ENCODE data around the gene PUSL1.

PUSL1 gene

DNA sequence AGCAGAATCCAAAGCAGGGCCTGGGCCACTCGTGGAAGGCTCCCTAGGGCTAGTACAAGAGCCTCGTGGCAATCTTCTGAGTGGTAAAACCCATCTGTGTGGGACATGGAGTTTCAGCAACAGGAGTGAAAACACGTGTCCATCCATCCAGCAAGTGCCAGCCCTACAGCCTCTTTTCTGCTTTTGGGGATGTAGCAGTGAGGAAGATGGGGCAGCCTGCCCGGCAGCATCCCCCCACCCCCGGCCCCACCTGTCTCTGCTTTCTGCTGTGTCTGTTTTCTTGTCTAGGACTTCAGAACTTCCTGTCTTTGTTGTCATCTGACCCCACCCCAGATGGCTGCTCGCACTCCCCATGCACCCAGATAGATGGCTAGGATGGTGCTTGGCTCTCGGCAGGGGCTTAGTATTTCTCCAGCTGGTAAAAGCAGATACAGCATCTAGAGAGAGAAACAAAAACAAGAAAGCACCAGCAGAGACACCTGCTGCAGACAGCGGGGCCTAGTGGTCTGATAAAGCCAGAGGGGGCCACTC is 17.7 kb downstream of the PUSL1 start:
- DNase-seq = no peak

DNA sequence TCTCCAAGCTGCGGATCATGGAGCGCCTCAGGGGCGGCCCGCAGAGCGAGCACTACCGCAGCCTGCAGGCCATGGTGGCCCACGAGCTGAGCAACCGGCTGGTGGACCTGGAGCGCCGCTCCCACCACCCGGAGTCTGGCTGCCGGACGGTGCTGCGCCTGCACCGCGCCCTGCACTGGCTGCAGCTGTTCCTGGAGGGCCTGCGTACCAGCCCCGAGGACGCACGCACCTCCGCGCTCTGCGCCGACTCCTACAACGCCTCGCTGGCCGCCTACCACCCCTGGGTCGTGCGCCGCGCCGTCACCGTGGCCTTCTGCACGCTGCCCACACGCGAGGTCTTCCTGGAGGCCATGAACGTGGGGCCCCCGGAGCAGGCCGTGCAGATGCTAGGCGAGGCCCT is 18.9 kb downstream of the PUSL1 start:
- DNase-seq = no peak

DNA sequence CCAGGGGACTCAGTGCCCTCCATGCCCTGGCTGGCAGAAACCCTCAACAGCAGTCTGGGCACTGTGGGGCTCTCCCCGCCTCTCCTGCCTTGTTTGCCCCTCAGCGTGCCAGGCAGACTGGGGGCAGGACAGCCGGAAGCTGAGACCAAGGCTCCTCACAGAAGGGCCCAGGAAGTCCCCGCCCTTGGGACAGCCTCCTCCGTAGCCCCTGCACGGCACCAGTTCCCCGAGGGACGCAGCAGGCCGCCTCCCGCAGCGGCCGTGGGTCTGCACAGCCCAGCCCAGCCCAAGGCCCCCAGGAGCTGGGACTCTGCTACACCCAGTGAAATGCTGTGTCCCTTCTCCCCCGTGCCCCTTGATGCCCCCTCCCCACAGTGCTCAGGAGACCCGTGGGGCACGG is 19.9 kb downstream of the PUSL1 start:
- DNase-seq = no peak

DNA sequence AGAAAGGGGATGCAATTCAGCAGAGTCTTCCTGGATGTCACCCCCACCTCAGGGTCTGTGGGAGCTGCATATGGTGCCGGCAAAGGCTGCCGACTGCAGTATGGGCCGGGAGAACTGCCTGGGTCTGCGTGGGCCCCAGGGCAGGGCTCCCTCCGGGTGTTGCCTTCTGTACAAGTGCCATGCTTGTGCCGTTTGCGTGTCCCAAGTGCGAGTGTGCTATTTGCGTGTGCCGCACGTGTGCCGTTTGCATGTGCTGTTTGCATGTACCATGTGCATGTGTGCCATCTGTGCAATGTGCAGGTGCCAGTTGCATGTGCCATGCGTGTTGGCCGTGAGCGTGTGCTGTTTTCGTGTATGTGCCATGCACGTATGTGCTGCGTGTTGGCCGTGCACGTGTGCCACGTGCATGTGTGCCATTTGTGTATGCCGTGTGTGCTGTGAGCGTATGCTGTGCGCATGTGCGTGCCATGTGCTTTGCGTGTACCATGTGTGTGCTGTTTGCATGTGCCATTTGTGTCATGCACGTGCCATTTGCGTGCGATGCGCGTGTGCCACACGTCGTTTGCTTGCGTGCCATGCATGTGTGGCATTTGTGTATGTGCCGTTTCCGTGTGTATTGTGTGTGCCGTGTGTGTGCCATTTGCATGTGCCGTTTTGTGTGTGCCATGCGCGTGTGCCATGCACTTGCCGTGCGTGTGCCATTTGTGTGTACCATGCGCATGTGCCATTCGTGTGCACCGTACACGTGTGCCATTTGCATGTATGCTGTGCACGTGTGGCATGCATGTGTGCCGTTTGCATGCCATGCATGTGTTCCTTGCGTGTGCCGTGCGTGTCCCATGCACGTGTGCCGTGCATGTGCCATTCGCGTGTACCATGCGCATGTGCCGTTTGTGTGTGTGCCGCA is 21.2 kb downstream of the PUSL1 start:
- DNase-seq = no peak

DNA sequence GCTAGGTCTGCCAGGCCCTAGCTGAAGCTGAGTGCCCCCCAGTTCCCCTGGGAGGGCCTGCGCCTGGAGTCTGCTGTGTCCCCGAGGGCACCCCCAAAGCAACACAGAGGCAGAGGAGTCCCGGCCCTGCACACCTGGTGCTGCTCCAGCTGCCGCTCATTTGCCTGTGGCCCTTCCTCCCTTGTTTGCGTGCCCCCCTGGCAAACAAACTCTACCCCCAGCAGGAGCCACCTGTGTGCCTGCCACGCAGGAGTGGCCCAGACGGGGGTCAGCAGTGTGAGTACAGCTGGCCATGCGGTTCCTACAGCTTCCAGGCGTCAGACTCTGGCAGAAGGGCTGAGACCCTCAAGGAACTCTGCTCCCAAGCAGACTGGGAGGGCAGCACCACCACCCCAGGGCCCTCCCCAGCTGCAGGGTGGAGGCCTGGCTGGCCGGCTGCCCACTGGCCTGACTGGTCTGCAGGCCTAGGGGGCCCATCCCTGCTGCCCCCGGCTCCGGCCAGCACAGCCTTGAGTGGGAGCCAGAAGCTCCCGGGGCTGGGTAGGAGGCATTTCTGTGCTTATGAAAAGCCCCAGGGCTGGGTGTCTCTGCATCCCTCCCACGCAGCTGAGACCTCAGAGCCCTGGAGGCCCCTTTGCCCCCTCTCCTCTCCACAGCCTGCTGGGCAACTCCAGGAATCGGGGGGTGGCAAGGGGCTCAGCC is 22.1 kb downstream of the PUSL1 start:
- no peak for DNase-seq

DNA sequence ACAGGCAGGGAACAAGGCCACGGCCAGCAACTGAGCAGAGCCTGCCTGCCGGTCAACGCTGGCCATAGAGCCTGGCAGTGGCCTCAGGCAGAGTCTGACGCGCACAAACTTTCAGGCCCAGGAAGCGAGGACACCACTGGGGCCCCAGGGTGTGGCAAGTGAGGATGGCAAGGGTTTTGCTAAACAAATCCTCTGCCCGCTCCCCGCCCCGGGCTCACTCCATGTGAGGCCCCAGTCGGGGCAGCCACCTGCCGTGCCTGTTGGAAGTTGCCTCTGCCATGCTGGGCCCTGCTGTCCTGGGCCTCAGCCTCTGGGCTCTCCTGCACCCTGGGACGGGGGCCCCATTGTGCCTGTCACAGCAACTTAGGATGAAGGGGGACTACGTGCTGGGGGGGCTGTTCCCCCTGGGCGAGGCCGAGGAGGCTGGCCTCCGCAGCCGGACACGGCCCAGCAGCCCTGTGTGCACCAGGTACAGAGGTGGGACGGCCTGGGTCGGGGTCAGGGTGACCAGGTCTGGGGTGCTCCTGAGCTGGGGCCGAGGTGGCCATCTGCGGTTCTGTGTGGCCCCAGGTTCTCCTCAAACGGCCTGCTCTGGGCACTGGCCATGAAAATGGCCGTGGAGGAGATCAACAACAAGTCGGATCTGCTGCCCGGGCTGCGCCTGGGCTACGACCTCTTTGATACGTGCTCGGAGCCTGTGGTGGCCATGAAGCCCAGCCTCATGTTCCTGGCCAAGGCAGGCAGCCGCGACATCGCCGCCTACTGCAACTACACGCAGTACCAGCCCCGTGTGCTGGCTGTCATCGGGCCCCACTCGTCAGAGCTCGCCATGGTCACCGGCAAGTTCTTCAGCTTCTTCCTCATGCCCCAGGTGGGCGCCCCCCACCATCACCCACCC is 22.9 kb downstream of the PUSL1 start, which contains the start of gene TAS1R3:
TAS1R3 (plus strand) TSS at position 213 of the 898 bp plus-strand sequence; CDS start at position 279, 66 bp downstream.
- no peak for DNase-seq

DNA sequence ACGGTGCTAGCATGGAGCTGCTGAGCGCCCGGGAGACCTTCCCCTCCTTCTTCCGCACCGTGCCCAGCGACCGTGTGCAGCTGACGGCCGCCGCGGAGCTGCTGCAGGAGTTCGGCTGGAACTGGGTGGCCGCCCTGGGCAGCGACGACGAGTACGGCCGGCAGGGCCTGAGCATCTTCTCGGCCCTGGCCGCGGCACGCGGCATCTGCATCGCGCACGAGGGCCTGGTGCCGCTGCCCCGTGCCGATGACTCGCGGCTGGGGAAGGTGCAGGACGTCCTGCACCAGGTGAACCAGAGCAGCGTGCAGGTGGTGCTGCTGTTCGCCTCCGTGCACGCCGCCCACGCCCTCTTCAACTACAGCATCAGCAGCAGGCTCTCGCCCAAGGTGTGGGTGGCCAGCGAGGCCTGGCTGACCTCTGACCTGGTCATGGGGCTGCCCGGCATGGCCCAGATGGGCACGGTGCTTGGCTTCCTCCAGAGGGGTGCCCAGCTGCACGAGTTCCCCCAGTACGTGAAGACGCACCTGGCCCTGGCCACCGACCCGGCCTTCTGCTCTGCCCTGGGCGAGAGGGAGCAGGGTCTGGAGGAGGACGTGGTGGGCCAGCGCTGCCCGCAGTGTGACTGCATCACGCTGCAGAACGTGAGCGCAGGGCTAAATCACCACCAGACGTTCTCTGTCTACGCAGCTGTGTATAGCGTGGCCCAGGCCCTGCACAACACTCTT is 23.8 kb downstream of the PUSL1 start:
- DNase-seq = no peak

DNA sequence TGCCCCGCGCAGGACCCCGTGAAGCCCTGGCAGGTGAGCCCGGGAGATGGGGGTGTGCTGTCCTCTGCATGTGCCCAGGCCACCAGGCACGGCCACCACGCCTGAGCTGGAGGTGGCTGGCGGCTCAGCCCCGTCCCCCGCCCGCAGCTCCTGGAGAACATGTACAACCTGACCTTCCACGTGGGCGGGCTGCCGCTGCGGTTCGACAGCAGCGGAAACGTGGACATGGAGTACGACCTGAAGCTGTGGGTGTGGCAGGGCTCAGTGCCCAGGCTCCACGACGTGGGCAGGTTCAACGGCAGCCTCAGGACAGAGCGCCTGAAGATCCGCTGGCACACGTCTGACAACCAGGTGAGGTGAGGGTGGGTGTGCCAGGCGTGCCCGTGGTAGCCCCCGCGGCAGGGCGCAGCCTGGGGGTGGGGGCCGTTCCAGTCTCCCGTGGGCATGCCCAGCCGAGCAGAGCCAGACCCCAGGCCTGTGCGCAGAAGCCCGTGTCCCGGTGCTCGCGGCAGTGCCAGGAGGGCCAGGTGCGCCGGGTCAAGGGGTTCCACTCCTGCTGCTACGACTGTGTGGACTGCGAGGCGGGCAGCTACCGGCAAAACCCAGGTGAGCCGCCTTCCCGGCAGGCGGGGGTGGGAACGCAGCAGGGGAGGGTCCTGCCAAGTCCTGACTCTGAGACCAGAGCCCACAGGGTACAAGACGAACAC is 24.5 kb downstream of the PUSL1 start:
- no peak for DNase-seq

DNA sequence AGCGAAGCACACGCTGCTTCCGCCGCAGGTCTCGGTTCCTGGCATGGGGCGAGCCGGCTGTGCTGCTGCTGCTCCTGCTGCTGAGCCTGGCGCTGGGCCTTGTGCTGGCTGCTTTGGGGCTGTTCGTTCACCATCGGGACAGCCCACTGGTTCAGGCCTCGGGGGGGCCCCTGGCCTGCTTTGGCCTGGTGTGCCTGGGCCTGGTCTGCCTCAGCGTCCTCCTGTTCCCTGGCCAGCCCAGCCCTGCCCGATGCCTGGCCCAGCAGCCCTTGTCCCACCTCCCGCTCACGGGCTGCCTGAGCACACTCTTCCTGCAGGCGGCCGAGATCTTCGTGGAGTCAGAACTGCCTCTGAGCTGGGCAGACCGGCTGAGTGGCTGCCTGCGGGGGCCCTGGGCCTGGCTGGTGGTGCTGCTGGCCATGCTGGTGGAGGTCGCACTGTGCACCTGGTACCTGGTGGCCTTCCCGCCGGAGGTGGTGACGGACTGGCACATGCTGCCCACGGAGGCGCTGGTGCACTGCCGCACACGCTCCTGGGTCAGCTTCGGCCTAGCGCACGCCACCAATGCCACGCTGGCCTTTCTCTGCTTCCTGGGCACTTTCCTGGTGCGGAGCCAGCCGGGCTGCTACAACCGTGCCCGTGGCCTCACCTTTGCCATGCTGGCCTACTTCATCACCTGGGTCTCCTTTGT is 25.3 kb downstream of the PUSL1 start:
- DNase-seq = no peak

DNA sequence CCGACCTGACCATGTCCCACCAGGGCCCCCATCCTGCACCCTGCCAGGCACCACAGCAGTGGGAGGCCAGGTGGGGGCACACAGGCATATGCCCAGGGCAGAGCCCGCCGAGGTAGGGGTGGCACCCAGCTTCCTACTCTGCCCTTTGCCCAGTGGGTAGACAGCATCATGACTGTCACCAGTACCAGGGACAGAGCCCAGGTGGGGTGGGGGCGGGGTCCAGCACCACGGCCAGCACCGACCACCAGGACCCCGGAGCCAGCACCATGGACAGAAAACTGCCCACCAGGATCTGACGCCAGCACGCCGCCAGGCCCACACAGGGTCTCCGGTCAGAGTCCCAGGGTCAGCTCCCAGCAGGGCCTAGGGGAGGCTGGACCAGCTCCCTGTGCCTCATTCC is 26.4 kb downstream of the PUSL1 start:
- no peak for DNase-seq

DNA sequence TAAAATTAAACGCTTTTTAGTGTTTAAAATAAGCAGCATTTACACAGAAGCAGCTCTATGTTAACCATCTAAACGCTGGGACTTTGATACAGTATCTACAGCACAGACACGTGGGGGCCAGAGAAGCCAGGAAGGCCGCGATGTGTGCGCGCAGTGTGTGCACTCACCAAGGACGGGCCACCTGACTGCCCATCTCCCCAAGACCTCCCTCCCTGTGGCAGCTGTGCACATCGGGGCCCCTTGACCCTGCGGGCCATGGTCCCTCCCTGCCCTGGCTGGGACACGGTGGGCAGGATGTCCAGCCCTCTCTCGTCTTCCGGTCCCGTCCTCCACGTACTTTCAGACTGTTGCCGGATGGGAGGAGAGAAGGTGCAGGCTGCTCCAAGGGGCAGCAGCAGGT is 26.9 kb downstream of the PUSL1 start:
- DNase-seq = no peak

DNA sequence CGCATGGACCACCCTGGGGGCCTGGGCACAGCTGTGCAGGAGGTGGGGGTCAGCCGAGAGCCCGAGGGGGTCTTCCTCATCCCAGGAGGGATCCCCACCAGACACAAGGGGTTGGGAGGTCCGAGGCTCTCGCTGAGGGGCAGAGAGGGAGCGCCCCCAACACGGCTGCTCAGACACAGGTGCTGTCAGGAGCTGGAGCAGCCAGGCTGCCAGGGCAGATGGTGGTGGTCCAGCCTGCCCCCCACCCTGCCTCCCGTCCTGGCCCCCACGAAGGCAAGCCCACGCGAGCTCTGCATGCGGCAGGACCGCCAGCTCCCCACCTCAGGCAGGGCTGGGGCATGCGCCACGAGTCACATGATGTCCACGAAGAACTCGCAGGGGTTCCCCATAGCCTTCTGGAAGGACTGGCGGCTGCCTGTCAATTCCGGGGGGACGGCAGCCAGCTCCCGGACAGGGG is 27.4 kb downstream of the PUSL1 start:
- DNase-seq = no peak

DNA sequence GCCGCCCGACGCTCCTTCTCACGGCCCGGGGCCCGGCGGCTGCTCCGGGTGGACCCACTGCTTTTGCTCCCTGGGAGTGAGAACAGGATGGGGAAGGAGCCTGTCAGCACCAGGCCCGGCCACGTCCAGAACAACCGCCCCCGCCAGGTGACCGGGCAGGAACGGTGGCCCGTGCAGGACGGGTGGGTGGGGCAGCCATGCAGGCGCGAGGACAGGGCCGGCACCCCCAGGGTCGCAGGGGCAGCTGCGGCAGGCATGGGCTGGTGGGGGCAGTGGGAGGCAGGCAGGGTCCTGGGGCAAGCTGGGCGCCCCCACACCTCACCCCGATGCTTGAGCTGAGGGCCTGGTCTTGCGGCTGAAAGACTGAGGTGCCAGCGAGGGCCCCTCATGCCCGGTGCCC is 28.0 kb downstream of the PUSL1 start:
- no peak for DNase-seq

DNA sequence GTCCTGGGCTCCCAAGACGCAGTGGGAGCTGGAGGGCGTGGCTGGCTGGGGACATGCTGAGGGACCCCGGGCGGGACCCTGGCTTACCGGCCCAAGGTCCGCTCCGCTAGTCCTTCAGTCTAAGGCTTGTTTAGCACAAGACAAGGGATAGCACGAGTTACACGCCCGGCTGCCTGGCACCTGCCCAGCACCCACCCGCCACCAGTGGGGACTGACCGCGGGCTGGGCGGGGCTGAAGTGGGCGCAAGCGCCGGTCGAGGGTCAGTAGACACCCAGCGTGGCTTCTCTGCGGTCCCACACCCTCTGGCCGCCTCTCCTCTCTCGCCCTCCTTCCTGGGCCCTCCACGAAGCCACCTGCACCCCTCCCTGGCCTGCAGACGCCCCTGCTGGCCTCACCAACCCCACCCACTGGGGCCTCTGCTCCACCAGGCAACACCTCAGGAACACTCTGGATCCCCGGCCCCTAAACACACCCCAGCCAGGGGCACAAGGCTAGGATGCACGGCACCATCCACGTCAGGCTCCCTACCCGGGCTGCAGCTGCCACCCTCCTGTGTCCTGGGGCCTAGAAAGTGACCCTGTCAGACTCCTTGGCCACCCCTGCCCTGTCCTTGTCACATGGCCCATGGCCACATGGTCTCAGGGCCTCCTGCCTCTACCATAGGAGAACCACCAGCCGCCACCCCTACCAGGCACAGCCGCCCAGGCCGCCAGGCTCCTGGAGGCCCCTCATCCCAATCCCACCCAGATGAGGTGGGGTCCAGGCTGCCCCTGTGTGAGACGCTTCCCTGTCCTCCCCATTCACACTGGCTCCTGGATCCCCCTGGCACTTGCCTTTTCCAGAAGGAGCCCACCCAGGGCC is 28.8 kb downstream of the PUSL1 start:
- DNase-seq = no peak

DNA sequence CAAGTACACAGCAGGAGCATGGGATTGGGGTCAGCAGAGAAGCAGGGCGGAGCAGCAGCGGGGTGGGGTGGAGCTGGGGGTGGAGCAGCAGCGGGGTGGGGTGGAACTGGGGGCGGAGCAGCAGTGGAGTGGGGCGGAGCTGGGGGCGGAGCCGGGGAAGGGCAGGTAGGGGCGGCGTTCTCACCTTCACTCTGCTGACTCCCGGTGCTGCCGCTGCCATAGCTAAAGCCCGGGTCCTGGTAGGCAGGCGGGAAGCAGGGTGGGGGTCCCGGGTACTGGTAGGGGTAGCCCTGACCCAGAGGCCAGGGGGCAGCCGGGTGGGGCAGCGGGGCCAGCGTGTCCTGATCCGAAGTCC is 29.4 kb downstream of the PUSL1 start:
- no peak for DNase-seq

DNA sequence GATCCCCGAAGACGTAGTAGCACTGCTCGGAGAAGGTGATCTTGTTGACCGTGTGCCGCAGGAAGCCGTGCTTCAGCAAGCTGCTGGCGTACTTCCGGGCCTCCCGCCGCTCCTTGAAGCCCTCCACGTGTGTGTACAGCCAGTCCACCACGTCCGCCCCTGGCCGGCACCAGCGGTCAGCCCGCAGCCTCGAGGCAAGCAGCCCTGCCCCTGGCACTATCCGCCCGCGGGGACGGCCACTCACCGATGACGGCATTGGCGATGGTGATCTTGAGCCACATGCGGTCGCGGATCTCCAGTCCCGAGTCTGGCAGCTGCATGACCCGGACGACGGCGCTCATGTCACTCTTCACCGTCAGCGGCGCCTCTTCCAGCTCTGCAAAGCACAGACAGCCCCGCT is 29.9 kb downstream of the PUSL1 start:
- DNase-seq = no peak

DNA sequence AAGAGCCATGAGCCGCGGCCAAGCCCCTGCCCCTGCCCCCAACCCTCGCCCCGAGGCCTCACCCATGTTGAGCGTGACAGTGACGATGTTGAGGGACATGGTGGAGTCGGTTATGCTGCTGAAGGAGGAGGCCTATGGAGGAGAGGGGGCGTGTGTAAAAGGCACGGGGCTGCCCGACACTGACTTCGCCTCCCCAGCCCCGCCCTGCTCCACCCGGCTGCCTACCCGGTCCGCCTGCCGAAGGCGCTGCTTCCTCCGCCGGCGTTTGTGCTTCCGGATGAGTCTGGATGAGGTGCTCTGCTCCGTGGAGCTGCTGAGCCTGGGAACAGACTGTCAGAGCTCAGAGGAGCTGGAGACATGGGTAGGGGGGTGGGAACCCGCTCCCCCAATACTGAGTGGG is 31.8 kb downstream of the PUSL1 start:
- DNase-seq = no peak

DNA sequence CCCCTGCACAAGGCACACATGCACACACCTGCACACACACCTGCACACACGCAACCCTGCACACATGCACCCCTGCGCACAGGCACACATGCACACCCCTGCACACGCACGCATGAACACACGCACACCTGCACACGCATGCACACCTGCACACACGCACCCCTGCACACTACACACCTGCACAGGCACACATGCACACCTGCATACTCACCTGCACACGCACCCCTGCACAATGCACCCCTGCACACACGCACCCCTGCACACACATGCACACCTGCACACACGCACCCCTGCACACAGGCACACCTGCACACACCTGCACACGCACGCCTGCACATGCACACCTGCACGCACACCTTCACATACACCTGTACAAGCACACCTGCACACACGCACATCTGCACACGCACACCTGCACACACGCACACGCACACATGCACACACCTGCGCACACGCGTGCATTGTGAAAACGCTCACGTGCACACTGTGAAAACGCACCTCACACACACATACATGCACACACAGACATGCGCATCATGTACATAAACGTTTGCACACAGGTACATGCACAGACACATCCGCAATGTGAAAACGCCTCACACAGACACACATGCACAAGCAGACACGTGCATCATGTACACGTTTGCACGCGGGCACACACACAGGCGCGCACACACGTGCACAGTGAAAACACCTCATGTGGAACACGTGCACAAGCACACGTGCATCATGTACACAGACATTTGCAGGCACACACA is 32.6 kb downstream of the PUSL1 start:
- DNase-seq = no peak

DNA sequence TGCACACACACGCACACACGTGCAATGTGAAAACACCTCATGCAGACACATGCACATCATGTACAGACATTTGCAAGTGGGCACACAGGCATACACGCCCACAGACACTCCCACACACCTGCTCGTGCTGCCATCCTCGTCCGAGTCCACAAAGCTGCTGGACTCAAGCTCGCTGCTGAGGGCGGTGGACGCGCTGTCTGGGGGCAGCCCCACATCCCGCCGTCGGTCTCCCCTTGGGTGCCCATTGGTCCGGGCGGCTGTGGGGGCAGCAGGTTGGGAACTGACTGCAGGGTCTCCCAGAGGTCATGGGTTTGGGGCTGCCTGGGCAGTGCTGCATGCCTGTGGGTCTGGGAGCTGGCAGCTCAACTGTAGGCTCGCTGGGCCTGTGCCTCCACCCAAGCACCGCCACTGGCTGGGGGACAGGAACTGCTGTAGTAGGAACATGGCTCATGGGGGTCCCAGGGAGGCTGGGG is 33.2 kb downstream of the PUSL1 start:
- DNase-seq = no peak

Data from KG1 (cell line).